Right atrium auricular region (tissue), 2 donors: ENCODE data around the gene DPYSL3. TPM values are rescaled to one million over a fixed set of nuclear protein-coding genes. Genes with fewer than 3 reads are reported as not detected.

Source experiments
- DNase-seq: peaks from one replicate; pipeline ENCODE4 v3.0.0-alpha.2; 2019; ENCODE audit warnings: low spot score
- H3K27ac ChIP-seq, 2 donors: fragments of 200-600 bp; sonication (generic); 1 replicate in 1 of 2; 2 replicates in 1 of 2; pipeline ENCODE4 v1.5.1; 2016 to 2019
- H3K27me3 ChIP-seq, 2 donors: fragments of 200-600 bp; sonication (generic); one replicate each; pipeline versions ENCODE4 v1.5.1 to v1.6.0; 2017 to 2019
- H3K36me3 ChIP-seq: fragments of 200-600 bp; sonication (generic); one replicate; pipeline ENCODE4 v1.5.1; 2016
- H3K4me1 ChIP-seq, 2 donors: fragments of 200-600 bp; sonication (generic); one replicate each; pipeline versions ENCODE4 v1.5.1 to v1.6.0; 2017 to 2019
- H3K4me3 ChIP-seq, 2 donors: fragments of 200-600 bp; sonication (generic); 1 replicate in 1 of 2; 2 replicates in 1 of 2; pipeline ENCODE4 v1.5.1; 2017 to 2019; ENCODE audit warnings: mild to moderate bottlenecking in 1 of 2, moderate library complexity in 1 of 2
- H3K9me3 ChIP-seq, 2 donors: fragments of 200-600 bp; sonication (generic); one replicate each; pipeline ENCODE4 v1.5.1; 2019
- CTCF ChIP-seq, 2 donors: fragments of 200-600 bp; sonication (generic); IDR thresholded peaks; one replicate each; pipeline ENCODE4 v1.5.1; 2019; ENCODE audit warnings: antibody characterized with exemption in 2 of 2
- total RNA-seq, 2 donors: library from RNA; depleted of rRNA; stranded (reverse); fragments of >200 nt; gene quantifications; one replicate each; pipeline ENCODE4 v1.1.0, GENCODE V29; 2016

DPYSL3 gene
- total RNA-seq, 2 donors from 2014 or later = 45.3 to 56.2 TPM

- H3K4me3 ChIP-seq = no peak overlapping the region
Observed at GRCh38 chr5:147403651-147404640, 105.9 kb downstream of the DPYSL3 start.

GRCh38 chr5:147400881-147401280, 109.0 kb downstream of the DPYSL3 start:
- DNase-seq = no peak
- H3K36me3 ChIP-seq = peaks cover 45% of the 10 kb centered on the region
- peak overlapping the region; percentile 17 to 22 for H3K27ac ChIP-seq

More at GRCh38 chr5:147403651-147404640, 105.9 kb downstream of the DPYSL3 start:
- peaks cover 24% of the 10 kb centered on the region for H3K36me3 ChIP-seq
- peak overlapping the region; percentile 83 to 86 for H3K27ac ChIP-seq
- no peaks in the 10 kb centered on the region for H3K9me3 ChIP-seq
- peak; percentile 91 for DNase-seq
- H3K27me3 ChIP-seq = no peaks in the 10 kb centered on the region
- peaks cover 0 to 56% of the 10 kb centered on the region in 2 donors for H3K4me1 ChIP-seq
- TF ChIP-seq CTCF (IDR thresholded peaks at IDR 0.05) = no peak

GRCh38 chr5:147400126-147400809, 109.6 kb downstream of the DPYSL3 start:
- DNase-seq = no peak
- H3K36me3 ChIP-seq = peaks cover 51% of the 10 kb centered on the region
- peak overlapping the region; percentile 1 to 22 for H3K27ac ChIP-seq
- H3K4me1 ChIP-seq = peaks cover 0 to 32% of the 10 kb centered on the region in 2 donors
- no peak for TF ChIP-seq CTCF (IDR thresholded peaks at IDR 0.05)
- H3K27me3 ChIP-seq = no peaks in the 10 kb centered on the region
- no peaks in the 10 kb centered on the region for H3K9me3 ChIP-seq
- H3K4me3 ChIP-seq = no peak overlapping the region

More at GRCh38 chr5:147400881-147401280, 109.0 kb downstream of the DPYSL3 start:
- TF ChIP-seq CTCF (IDR thresholded peaks at IDR 0.05) = no peak
- Histone ChIP-seq H3K9me3 (no peaks in the 10 kb centered on the region), H3K4me3 (no peak overlapping the region), H3K4me1 (peaks cover 0 to 38% of the 10 kb centered on the region in 2 donors), H3K27me3 (no peaks in the 10 kb centered on the region)

GRCh38 chr5:147398860-147399259, 111.0 kb downstream of the DPYSL3 start:
- H3K9me3 ChIP-seq = no peaks in the 10 kb centered on the region
- DNase-seq = no peak
- H3K4me1 ChIP-seq = peaks cover 0 to 18% of the 10 kb centered on the region in 2 donors
- TF ChIP-seq CTCF (IDR thresholded peaks at IDR 0.05) = no peak
- H3K4me3 ChIP-seq = no peak overlapping the region
- peaks cover 61% of the 10 kb centered on the region for H3K36me3 ChIP-seq
- no peaks in the 10 kb centered on the region for H3K27me3 ChIP-seq
- no peak overlapping the region for H3K27ac ChIP-seq

- Histone ChIP-seq H3K9me3 (no peaks in the 10 kb centered on the region), H3K4me1 (peaks cover 0 to 6% of the 10 kb centered on the region in 2 donors), H3K27ac (no peak overlapping the region), H3K4me3 (no peak overlapping the region), H3K36me3 (peaks cover 61% of the 10 kb centered on the region), H3K27me3 (no peaks in the 10 kb centered on the region)
- no peak for DNase-seq
- TF ChIP-seq CTCF (IDR thresholded peaks at IDR 0.05) = no peak
Observed at GRCh38 chr5:147397616-147398015, 112.3 kb downstream of the DPYSL3 start.
